Thyroid gland (tissue), 4 donors: ENCODE data around the gene AP1M2.

Experiments
- CTCF ChIP-seq, 6 experiments: fragments of 200-600 bp in 3 of 6; fragments of 450-650 bp in 3 of 6; sonication (generic) in 3 of 6; IDR thresholded peaks; one replicate each; pipeline ENCODE4 v1.5.1; 2016 to 2019; ENCODE audit warnings: antibody characterized with exemption in 6 of 6, mild to moderate bottlenecking in 2 of 6, inconsistent platforms in 1 of 6, moderate library complexity in 1 of 6
- POLR2A ChIP-seq, 2 donors: fragments of 450-650 bp; IDR thresholded peaks; one replicate each; pipeline ENCODE4 v1.6.1; 2017; ENCODE audit warnings: antibody characterized with exemption in 2 of 2, mild to moderate bottlenecking in 2 of 2, moderate library complexity in 1 of 2

- TF ChIP-seq CTCF (IDR thresholded peaks at IDR 0.05) (no peak), POLR2A (IDR thresholded peaks at IDR 0.05) (no peak)
Measured at GRCh38 chr19:10537668-10538067, 49.4 kb downstream of the AP1M2 start.
